Heart left ventricle (tissue), 16 donors: Measurements from ENCODE around the gene SHISA8. TPM values are rescaled to one million over a fixed set of nuclear protein-coding genes. Genes with fewer than 3 reads are reported as not detected.
"Not testable (repeated sequence)": the region's sequence is repeated elsewhere in the genome, so short reads cannot be mapped to it uniquely, and the experiment has no call there.

ENCODE experiments used
- ATAC-seq, 4 donors: fragments of 200-7000 bp; cut with Tn5 transposase; one replicate each; pipeline ENCODE4 v1.9.1; 2020 to 2022; ENCODE audit warnings: moderate library complexity in 4 of 4, mild to moderate bottlenecking in 3 of 4, moderate number of reproducible peaks in 1 of 4
- DNase-seq, 5 donors: peaks; one replicate each; pipeline ENCODE4 v3.0.0-alpha.2; 2020
- H3K27ac ChIP-seq, 12 donors: fragments of 200-600 bp; sonication (generic) in 4 of 12; one replicate each; pipeline versions ENCODE4 v1.5.0 to v1.8.0; 2016 to 2022; ENCODE audit warnings: mild to moderate bottlenecking in 2 of 12
- H3K27me3 ChIP-seq, 9 donors: fragments of 200-600 bp; sonication (generic) in 2 of 9; one replicate each; pipeline versions ENCODE4 v1.5.1 to v1.8.0; 2016 to 2022; ENCODE audit warnings: mild to moderate bottlenecking in 3 of 9
- H3K36me3 ChIP-seq, 9 donors: fragments of 200-600 bp; sonication (generic) in 2 of 9; one replicate each; pipeline versions ENCODE4 v1.5.0 to v1.8.0; 2018 to 2022; ENCODE audit warnings: mild to moderate bottlenecking in 2 of 9
- H3K4me1 ChIP-seq, 12 donors: fragments of 200-600 bp; sonication (generic) in 4 of 12; one replicate each; pipeline versions ENCODE4 v1.5.0 to v1.8.0; 2016 to 2022; ENCODE audit warnings: mild to moderate bottlenecking in 3 of 12
- H3K4me3 ChIP-seq, 12 donors: fragments of 200-600 bp; sonication (generic) in 4 of 12; one replicate each; pipeline versions ENCODE4 v1.5.0 to v1.8.0; 2017 to 2022; ENCODE audit warnings: mild to moderate bottlenecking in 9 of 12, moderate library complexity in 4 of 12
- H3K9me3 ChIP-seq, 12 donors: fragments of 200-600 bp; sonication (generic) in 4 of 12; one replicate each; pipeline versions ENCODE4 v1.5.0 to v1.8.0; 2016 to 2022; ENCODE audit warnings: mild to moderate bottlenecking in 1 of 12
- CTCF ChIP-seq, 12 donors: fragments of 200-600 bp; sonication (generic) in 4 of 12; IDR thresholded peaks; one replicate each; pipeline versions ENCODE4 v1.5.0 to v1.8.0; 2018 to 2022; ENCODE audit warnings: antibody characterized with exemption in 12 of 12, mild to moderate bottlenecking in 5 of 12
- POLR2A ChIP-seq, 2 donors: fragments of 450-650 bp; IDR thresholded peaks; one replicate each; pipeline ENCODE4 v1.6.1; 2017; ENCODE audit warnings: antibody characterized with exemption in 2 of 2, mild to moderate bottlenecking in 2 of 2, moderate library complexity in 2 of 2
- WGBS, 4 donors: extraction: QIAGEN DNeasy Blood & Tissue Kit in 2 of 4; methylation state at CpG; one replicate each; pipeline versions ENCODE4 v1.1.5 to v1.1.7; 2013 to 2018; 5-methylcytosine and 5-hydroxymethylcytosine counted together
- intact Hi-C, 10 donors: fragments of 100-400 bp; cut with DNase I; formaldehyde crosslinking; loops; one replicate each; pipeline versions ENCODE4 v1.11.1 to v1.14.2; 2022
- polyA plus RNA-seq, 2 donors: library from polyadenylated mRNA; stranded (reverse); fragments of 200-250 nt; gene quantifications; one replicate each; pipeline ENCODE4 v1.2.3, GENCODE V29; 2013
- total RNA-seq, 9 donors: library from RNA; depleted of rRNA in 2 of 9; stranded (reverse); fragments of >200 nt in 2 of 9; fragmentation: NEBNext Ultra II Directional in 3 of 9; extraction: Animal tissue kit (Norgen Biotek cat#: 25700) in 3 of 9; gene quantifications; one replicate each; pipeline versions ENCODE4 v1.1.0 to v1.2.4, GENCODE V29; 2016 to 2023
- donor health status: ischemic (EF 13 %, LVEDD 7.1; RV severe dilation, severe dysfunction).
- donor health status: healthy with polysubstance abuse.
- donor health status: DM: no; HTN: yes; CAD: no.
- donor health status: DM: no; HTN: no; CAD: no.
- donor health status: ischemic (EF 25% LVEDD 6.9; RV normal size, moderate dysfunction).
- donor health status: ischemic (EF 25% LVEDD 5.7; RV mildly dilated, moderate dysfunction).
- donor health status: healthy.
- donor health status: DM: yes; HTN: yes; CAD: no.
- donor health status: ischemic (EF 35%, LVEDD 5.7; RV mildly dilated, moderate dysfunction).
- donor health status: nonischemic (EF 11% LVEDD 7.7; RV severe dilation, severe dysfunction).
- donor health status: DM: yes; HTN: yes; CAD: no.
- donor health status: PGD.
- donor health status: ischemic (EF 29% LVEDD 5.4; RV normal size, mild dysfunction).
- donor health status: nonischemic (EF 23%, LVEDD 6.1; RV moderate dilation, normal function).

SHISA8 gene
- total and polyA plus RNA-seq, 11 donors, result 0.48 to 4.4 (median 1.2) TPM; not detected in 1

DNA sequence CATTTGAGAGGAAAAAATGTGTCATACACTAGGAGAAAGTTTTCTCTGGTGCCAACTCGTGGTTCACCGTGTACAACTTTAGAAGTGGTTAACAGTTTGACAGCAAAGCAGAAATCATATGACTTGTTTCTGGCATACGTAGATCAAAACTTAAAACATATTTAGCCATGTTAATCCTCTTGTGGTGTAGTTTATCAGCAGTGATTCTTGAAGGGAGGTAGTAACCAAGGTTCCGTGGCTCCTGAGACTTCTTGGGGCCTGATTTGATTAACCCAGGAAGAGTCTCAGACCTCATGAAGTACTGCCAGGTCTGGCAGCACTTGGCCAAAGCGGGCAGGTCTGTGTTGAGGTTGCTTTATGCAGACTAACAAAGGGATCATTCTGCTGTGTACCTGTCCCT lies 41.5 kb downstream of the SHISA8 start:
- H3K27ac ChIP-seq, result peak overlapping the region in 5 of 12 donors; percentile 1 to 52 (median 41)
- H3K4me3 ChIP-seq, result no peak overlapping the region
- peak; percentile 16 to 52 (median 42) for ATAC-seq
- WGBS, 4 donors, result 44 to 54% (median 51%) methylated on average over 5 of the region's 5 CpGs
- intact Hi-C loops, result no loop called here
- DNase-seq, result no peak
- TF ChIP-seq POLR2A (IDR thresholded peaks at IDR 0.05) (no peak), CTCF (IDR thresholded peaks at IDR 0.05) (no peak)
- no peaks in the 10 kb centered on the region for H3K27me3 ChIP-seq
- H3K36me3 ChIP-seq, result peaks cover 0 to 100% (median 97%) of the 10 kb centered on the region in 9 donors
- H3K9me3 ChIP-seq, result no peaks in the 10 kb centered on the region
- peaks cover 0 to 14% (median 0%) of the 10 kb centered on the region in 12 donors for H3K4me1 ChIP-seq

DNA sequence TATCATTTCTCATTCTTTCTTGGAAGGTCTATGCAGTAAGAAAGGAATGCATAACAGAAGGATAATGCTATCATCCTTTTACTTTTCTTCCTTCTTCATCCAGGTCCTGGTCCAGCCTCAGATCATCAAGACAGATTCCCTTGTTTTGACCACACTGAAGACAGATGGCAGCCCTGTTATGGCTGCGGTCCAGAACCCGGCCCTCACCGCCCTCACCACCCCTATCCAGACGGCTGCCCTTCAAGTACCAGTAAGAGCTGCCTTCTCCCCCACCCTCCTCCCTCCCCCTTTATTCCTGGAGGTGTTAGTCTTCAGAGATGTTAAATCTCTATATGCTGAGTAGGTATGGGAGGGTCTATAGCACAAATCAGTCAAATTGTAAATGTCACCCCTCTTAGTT lies 44.1 kb downstream of the SHISA8 start:
- Histone ChIP-seq H3K27ac (no peak overlapping the region), H3K4me1 (peaks cover 0 to 15% (median 0%) of the 10 kb centered on the region in 12 donors), H3K27me3 (no peaks in the 10 kb centered on the region), H3K36me3 (peaks cover 0 to 96% (median 90%) of the 10 kb centered on the region in 9 donors), H3K4me3 (no peak overlapping the region), H3K9me3 (no peaks in the 10 kb centered on the region)
- no peak for TF ChIP-seq POLR2A (IDR thresholded peaks at IDR 0.05)
- no peak for TF ChIP-seq CTCF (IDR thresholded peaks at IDR 0.05)
- intact Hi-C loops, result no loop called here
- ATAC-seq, result peak in 1 of 4 donors; percentile 15
- WGBS, 4 donors, result 52 to 69% (median 62%) methylated on average over 4 of the region's 4 CpGs
- DNase-seq, result no peak

GRCh38 chr22:41870081-41870480 lies 44.8 kb downstream of the SHISA8 start:
- peaks cover 0 to 22% (median 0%) of the 10 kb centered on the region in 12 donors for H3K4me1 ChIP-seq
- H3K27ac ChIP-seq, ATAC-seq, H3K4me3 ChIP-seq, DNase-seq, intact Hi-C loops, H3K9me3 ChIP-seq, H3K27me3 ChIP-seq: not testable (repeated sequence)
- peaks cover 0 to 89% (median 83%) of the 10 kb centered on the region in 9 donors for H3K36me3 ChIP-seq
- WGBS, 4 donors, result 50 to 100% (median 64%) methylated on average over 1 of the region's 1 CpG

DNA sequence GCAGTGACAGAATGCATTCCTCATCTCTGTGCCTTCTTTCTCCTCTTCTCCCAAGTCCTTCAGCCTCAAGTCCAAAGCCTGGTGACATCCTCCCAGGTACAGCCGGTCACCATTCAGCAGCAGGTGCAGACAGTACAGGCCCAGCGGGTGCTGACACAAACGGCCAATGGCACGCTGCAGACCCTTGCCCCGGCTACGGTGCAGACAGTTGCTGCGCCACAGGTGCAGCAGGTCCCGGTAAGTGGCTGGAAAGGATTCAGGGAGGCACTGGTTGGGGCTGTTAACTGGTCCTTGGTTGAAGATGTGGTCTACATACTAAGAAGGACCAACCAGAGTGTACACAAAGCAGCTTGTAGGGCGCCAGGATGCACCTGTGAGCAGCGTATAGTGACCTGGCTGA lies 46.3 kb downstream of the SHISA8 start:
- H3K4me1 ChIP-seq, result peaks cover 0 to 19% (median 0%) of the 10 kb centered on the region in 12 donors
- no peak for ATAC-seq

More for the DNA sequence above, 46.3 kb downstream of the SHISA8 start:
- no peaks in the 10 kb centered on the region for H3K9me3 ChIP-seq
- intact Hi-C loops, result no loop called here
- no peak overlapping the region for H3K27ac ChIP-seq
- no peak for DNase-seq
- no peak for TF ChIP-seq CTCF (IDR thresholded peaks at IDR 0.05)
- TF ChIP-seq POLR2A (IDR thresholded peaks at IDR 0.05), result no peak
- no peaks in the 10 kb centered on the region for H3K27me3 ChIP-seq
- no peak overlapping the region for H3K4me3 ChIP-seq
- WGBS, 4 donors, result 94 to 95% (median 95%) methylated on average over 10 of the region's 10 CpGs
- peaks cover 0 to 77% (median 68%) of the 10 kb centered on the region in 9 donors for H3K36me3 ChIP-seq
